NCI-H82 (cell line): ENCODE data around the gene NPTX1.

Experiments used
- DNase-seq: peaks from one replicate; lab custom pipeline; 2025; lab: John Stamatoyannopoulos, UW

Gene NPTX1

GRCh38 chr17:80478487-80479245 lies 2.3 kb upstream of the NPTX1 start:
- DNase-seq: peak; percentile 43

- DNase-seq: peak; percentile 94
Observed at GRCh38 chr17:80477647-80478478, 1.5 kb upstream of the NPTX1 start.

- peak; percentile 94 for DNase-seq
Observed at GRCh38 chr17:80476877-80477646, 655 bp upstream of the NPTX1 start.

- peak; percentile 69 for DNase-seq
Observed at GRCh38 chr17:80474961-80475909, 1.2 kb downstream of the NPTX1 start.

- peak; percentile 70 for DNase-seq
Observed at GRCh38 chr17:80474231-80474960, 2.0 kb downstream of the NPTX1 start.

- DNase-seq: no peak
Observed at GRCh38 chr17:80473701-80474100, 2.7 kb downstream of the NPTX1 start.

GRCh38 chr17:80472996-80473395 lies 3.4 kb downstream of the NPTX1 start:
- no peak for DNase-seq

GRCh38 chr17:80471922-80472321 lies 4.5 kb downstream of the NPTX1 start:
- DNase-seq: no peak

- DNase-seq: no peak
Observed at GRCh38 chr17:80470603-80471002, 5.8 kb downstream of the NPTX1 start.

- DNase-seq: no peak
Observed at GRCh38 chr17:80469667-80470066, 6.7 kb downstream of the NPTX1 start.

- peak; percentile 56 for DNase-seq
Observed at GRCh38 chr17:80468781-80469493, 7.5 kb downstream of the NPTX1 start.

- peak; percentile 40 for DNase-seq
Observed at GRCh38 chr17:80468242-80468641, 8.2 kb downstream of the NPTX1 start.

GRCh38 chr17:80466188-80466705 lies 10.2 kb downstream of the NPTX1 start:
- peak; percentile 54 for DNase-seq

GRCh38 chr17:80465327-80465974 lies 11.0 kb downstream of the NPTX1 start:
- DNase-seq: peak; percentile 70

- peak; percentile 60 for DNase-seq
Observed at GRCh38 chr17:80464486-80464885, 11.9 kb downstream of the NPTX1 start.

- peak; percentile 60 for DNase-seq
Observed at GRCh38 chr17:80463784-80464400, 12.5 kb downstream of the NPTX1 start.

- no peak for DNase-seq
Observed at GRCh38 chr17:80461528-80462160, 14.8 kb downstream of the NPTX1 start.

GRCh38 chr17:80460429-80460834 lies 16.0 kb downstream of the NPTX1 start:
- no peak for DNase-seq
